GM18861 (cell line): Measurements from ENCODE around the gene NAPEPLD.
"Not testable (repeated sequence)": the region's sequence is repeated elsewhere in the genome, so short reads cannot be mapped to it uniquely, and the experiment has no call there.

ENCODE experiments used
- ATAC-seq: cut with Tn5 transposase; IDR thresholded peaks from one replicate; pipeline ENCODE4 v1.9.1; 2021; ENCODE audit not compliant: unreplicated experiment

Gene NAPEPLD

DNA sequence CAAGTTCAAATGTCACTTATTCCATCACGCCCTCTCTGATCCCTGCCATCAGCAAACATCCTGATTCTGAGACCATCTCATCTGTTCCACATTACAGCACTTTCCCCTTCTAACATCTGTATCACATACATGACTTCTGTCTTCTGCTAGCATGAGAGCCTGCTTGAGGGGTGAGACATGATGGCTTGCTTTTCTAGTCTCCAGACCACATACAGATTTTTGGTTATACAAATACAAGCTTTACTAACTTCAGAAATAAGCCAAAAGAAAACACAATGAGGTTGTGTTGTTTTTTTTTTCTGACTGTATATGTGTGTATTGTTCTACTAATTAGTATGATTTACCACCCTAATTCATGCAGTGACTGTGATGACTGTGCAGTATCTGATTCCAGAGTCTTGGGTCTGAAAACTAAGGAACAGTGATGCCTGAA is 34.3 kb downstream of the NAPEPLD start:
- ATAC-seq, result no peak

DNA sequence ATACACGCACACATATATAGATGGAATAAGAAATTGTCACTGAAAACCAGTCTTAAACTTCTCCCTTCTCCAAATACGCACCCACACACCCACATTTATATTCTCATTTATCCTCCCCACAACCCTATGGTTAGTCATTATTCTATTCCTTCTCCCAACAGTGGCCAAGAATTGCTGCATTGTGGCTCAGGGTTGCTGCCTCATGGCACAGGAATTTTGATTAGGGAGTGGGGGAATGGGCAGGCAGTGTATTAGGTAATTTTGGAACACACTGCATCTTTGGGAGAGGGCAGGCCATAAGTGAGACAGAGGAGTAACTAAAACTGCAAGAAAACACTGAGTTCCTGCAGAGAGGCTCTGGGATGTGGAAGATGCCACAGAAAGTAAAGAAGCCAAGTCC is 35.7 kb downstream of the NAPEPLD start:
- no peak for ATAC-seq

DNA sequence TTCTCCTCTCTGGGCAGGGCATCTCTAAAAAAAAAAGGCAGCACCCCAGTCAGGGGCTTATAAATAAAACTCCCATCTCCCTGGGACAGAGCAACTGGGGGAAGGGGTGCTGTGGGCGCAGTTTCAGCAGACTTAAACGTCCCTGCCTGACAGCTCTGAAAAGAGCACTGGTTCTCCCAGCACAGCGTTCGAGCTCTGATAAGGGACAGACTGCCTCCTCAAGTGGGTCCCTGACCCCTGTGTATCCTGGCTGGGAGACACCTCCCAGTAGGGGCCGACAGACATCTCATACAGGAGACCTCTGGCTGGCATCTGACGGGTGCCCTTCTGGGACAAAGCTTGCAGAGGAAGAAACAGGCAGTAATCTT is 42.2 kb downstream of the NAPEPLD start:
- ATAC-seq, result not testable (repeated sequence)

DNA sequence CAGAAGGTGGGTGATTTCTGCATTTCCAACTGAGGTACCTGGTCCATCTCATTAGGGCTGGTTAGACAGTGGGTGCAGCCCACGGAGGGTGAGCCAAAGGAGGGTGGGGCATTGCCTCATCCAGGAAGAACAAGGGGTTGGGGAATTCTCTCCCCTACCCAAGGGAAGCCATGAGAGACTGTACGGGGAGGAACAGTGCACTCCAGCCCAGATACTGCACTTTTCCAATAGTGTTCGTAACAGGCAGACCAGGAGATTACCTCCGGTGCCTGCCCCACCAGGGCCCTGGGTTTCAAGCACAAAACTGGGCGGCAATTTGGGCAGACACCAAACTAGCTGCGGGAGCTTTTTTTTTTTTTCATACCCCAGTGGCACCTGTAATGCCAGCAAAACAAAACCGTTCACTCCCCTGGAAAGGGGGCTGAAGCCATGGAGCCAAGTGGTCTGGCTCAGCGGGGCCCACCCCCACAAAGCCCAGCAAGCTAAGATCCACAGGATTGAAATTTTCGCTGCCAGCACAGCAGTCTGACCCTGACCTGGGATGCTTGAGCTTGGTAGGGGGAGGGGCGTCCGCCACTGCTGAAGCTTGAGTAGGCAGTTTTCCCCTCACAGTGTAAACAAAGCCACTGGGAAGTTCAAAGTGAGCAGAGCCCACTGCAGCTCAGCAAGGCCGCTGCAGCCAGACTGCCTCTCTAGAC is 42.7 kb downstream of the NAPEPLD start:
- ATAC-seq, result no peak

DNA sequence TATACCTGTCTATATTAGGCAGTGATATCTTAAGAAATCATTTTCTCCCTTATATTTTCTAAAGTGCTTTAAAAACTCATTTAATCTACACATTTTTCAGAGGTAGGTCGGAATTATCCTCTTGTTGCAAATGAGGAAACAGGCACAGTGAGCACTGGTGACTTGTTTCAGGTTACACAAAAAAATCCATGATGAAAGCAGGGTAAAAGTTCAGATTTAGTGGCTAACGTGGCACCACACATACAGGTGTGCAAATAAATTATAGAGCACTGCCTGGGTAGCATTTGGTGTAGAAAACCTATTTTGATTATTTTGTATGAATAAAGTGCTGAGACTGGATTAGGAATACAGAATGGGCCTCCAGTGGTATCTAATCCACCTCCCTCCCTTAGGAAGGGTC is 47.4 kb downstream of the NAPEPLD start:
- ATAC-seq, result no peak

DNA sequence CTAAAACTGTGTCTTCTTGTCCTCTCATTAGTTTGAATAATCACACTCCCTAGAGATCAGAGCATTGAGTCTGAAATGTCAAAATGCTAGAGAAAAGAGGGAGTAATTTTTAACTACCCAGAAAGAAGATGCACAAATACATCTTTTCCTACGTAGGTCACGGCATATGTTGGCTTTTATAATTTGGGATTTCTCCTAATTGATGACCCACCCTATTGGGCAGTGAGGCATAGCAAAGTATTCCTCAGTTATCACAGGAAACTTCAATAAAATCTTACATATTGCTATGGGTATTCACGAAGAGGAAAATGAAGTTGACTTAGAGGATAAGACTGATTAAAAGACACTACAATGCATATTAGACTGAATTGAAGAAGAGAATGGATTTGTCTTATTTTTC is 48.6 kb downstream of the NAPEPLD start:
- no peak for ATAC-seq

DNA sequence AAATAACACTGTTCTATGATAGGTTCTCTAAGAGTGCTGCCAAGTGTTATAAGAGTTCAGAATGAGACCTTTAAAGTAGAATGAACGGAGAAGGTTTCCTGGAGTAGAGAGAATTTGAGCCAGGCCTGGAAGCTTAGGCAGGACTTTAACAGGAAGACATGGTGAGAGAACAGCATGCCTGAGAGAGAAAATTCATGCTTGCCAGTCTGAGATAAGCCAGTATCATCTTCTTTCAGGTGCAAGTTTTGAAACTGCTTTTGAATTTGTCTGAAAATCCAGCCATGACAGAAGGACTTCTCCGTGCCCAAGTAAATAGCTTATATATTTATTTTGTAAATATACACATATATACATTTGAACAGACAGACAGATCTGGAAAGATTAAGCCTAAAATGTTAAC is 51.9 kb downstream of the NAPEPLD start:
- ATAC-seq, result no peak

DNA sequence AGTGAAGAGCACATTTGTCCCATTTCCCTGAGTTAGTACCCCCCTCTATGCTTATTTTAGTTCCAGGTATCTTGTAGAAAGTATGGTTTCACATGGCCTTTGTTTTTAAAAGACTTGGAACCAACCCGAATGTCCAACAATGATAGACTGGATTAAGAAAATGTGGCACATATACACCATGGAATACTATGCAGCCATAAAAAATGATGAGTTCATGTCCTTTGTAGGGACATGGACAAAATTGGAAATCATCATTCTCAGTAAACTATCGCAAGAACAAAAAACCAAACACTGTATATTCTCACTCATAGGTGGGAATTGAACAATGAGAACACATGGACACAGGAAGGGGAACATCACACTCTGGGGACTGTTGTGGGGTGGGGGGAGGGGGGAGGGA is 53.3 kb downstream of the NAPEPLD start:
- ATAC-seq, result not testable (repeated sequence)

DNA sequence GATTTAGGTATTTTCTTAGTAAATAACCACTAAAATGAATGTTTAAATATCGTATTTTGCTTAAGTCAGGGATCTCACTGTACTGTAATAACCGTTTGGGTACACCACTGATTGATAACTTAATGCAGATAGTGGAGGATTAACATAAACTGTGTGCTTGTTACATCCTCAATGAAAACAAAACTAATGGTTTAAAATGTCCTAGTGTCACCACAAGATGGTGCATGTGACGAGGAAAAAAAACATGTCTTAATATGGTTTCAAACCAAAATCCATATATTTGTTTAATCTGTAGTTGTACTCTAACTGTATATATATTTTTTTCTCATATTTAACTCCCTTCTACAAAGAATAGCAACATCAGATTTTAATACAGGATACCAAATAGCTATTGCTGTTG is 54.8 kb downstream of the NAPEPLD start:
- no peak for ATAC-seq

DNA sequence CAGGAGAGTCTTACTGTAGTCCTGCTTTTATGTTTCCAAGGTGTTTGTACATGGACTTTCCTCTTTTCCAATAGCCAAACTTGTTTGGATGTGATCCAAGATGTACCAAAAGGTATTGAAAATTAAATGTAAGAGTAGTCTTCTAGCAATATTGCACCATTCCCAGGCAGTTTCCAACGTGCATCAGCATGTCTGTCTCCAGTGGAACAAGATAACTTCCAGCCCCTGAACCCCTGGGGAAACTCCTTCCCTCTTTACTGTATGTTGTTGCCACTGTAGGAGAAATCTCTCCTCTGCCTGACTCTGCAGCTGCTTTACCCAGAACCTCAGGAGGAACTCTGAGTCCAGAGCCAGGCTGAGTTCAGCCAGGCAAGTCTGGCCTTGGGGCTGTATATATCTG is 55.5 kb downstream of the NAPEPLD start:
- ATAC-seq, result no peak

DNA sequence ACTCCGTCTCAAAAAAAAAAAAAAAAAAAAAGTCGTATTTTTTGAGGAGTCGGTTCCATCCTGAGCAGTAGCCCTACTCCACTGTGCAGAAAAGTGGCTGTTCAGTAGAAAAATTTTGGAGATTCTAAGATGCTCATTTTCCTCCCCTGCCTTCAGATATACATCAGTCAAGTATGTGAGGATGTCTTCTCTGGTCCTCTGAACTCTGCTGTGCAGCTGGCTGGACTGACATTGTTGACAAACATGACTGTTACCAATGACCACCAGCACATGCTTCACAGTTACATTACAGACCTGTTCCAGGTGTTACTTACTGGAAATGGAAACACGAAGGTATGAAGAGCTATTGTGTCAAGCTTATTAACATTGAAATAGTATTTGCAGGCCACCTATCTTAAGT is 56.6 kb downstream of the NAPEPLD start:
- not testable (repeated sequence) for ATAC-seq

DNA sequence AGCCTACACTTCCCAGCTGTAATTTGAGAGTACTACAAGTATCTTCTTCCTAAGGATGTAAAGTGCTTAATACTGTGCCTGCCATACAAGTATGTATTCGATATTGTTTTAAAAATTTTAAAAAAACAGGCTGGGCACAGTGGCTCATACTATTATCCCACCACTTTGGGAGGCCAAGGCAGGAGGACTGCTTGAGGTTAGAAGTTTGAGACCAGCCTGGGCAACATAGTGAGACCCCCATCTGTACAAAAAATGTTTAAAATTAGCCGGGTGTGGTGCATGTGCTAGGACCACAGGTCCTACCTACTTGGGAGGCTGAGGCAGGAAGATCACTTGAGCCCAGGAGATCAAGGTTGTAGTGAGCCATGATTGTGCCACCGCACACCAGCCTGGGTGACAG is 65.7 kb downstream of the NAPEPLD start:
- ATAC-seq, result no peak

DNA sequence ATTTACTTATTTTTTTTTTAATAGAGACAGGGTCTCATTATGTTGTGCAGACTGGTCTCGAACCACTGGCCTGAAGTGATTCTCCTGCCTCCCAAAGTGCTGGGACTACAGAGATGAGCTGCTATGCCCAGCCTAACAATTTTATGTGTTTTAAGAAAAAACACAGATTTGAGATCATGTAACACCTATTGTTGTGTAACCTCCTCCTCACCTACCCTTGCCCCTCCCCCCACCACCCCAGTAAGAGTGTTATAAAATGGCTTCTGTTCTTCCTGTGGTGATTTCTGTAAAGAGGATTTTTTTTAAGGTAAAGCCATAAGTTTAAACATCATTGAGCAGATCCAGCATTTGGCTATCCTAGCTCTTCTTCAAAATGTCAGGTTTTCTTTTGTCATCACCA is 66.4 kb downstream of the NAPEPLD start:
- no peak for ATAC-seq

DNA sequence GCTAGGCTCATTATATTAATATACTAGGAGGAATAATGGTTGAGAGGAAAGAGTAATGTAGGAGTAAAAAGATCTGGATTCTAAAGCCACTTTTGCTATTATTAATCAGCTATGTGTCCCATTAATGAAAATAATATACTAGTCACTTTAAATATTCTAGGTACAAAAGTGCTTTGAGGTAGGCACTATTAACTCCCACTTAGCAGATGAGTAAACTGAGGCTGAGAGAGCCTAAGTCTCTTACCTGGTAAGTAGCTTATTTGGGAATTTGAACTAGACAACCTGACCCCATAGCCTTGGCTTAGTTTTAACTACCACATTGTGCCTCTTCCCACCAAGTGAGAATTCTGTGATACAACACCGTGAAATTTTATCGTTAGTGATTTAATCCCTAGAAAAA is 68.0 kb downstream of the NAPEPLD start:
- ATAC-seq, result no peak

DNA sequence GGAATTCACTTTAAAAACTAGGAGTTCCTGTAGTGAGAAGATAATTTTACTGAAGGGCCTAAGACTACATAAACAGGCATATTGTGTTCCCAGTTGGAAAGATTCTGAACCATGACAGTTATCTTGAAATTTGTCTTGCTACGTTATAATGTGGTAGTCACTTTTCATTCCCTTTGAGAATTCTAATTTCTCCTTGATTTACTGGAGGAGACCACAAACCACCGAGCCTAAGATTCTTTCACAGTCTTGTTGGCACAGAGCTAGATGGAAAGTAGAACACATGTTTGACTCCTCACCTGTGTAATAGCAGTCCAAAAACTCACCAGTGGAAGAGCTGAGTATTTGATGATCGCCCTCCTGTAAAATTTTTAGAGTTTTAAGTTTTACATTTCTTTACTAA is 69.1 kb downstream of the NAPEPLD start:
- ATAC-seq, result no peak

DNA sequence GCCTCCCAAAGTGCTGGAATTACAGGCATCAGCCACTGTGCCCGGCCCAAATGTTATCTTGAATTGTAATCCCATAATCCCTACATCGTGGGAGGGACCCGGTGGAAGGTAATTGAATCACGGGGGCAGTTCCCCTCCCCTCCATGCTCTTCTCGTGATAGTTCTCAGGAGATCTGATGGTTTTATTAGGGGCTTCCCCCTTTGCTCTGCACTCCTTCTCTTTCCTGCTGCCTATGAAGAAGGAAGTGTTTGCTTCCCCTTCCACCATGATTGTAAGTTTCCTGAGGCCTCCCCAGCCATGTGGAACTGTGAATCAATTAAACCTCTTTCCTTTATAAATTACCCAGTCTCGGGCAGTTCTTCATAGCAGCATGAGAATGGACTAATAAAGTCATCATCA is 70.7 kb downstream of the NAPEPLD start:
- not testable (repeated sequence) for ATAC-seq

DNA sequence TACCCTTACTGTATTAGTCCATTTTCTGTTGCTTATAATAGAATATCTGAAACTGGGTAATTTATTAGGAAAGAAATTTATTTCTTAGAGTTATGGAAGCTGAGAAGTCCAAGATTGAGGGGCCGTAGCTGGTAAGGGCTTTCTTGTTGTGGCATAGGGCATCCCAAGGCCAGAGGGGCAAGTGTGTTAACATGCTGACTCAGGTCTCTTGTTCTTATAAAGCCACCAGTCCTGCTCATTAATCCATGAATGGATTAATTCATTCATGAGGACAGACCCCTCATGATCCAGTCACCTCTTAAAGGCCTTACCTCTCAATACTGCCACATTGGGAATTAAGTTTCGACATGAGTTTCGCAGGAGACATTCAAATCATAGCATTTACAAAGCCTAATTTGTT is 71.6 kb downstream of the NAPEPLD start:
- no peak for ATAC-seq

DNA sequence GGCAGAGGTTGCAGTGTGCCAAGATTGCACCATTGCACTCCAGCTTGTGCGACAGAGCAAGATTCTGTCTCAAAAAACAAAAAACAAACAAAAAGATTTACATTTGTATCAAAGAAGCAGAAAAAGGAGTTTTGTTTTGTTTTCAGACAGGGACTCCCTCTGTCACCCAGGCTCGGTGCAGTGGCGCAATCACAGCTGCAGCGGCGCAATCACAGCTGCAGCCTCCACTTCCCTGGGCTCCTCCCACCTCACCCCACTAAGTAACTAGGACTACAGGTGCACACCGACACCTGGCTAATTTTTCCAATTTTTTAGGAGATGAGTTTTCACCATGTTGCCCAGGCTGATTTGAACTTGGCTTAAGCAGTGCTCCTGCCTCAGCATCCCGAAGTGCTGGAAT is 72.1 kb downstream of the NAPEPLD start:
- ATAC-seq, result no peak

DNA sequence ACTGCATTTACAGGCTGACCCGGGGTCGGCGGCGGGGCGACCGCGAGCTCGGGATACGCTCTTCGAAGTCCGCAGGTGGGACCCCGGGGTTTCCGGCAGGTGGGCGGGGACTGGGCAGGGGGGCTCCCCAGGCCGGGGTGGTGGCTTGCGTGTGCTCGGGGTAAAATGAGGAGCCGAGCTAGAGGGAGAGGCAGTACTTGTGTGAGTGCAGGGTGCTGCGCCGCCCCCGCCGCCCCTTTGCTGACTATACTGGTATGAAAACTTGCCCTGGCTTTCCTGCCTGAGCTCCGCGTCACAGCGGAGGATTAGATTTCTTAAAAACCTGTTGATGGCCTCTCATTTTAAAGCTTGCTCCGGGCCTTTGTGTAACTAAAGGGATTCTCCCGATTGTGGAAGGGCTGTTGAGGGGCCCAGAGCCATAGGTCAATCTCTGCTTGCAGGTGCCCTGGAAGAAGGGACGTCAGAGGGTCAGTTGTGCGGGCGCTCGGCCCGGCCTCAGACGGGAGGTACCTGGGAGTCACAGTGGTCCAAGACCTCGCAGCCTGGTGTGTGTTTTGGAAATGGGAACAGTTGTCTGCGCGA is 73.5 kb downstream of the NAPEPLD start:
- ATAC-seq, result peak; percentile 32

DNA sequence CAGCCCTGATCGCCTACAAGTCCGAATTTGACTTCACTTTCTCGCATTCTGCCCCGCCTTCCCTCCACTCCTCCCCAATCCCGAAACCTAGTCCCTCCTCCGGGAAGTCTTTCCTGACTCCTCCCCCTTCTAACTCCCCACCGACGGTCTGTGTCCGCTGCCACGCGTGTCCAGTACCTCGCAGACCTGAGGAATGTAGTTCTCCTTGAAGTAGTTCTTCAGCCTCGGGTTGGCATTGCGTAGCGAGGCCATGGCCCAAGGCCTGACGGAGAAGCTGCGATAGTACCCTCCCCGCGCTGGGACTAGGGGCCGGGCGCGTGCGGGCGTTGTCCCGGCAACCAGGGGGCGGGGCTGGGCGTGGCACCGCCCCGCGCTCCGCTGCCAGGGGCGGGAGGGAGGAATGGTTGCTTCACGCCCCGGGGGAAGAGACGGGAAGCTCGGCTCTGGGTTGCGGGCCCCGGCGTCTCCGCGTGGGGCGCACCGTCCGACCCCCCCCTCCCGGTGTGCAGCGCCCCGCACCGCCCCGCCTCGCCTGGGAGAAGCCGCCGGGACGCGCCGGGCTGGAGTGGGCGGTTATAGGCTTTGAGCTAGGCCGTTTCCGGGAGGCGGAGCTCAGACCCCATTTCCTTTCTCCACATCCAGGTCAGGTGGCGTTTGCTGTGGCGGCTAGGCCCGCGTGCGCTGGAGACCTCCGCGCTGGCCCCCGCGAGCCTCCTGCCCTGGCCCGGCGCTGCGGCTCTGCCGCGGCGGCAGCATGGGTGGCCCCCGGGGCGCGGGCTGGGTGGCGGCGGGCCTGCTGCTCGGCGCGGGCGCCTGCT is 74.2 kb downstream of the NAPEPLD start, which contains the start of the genes ARMC10 and FBXL13:
TSS of gene ARMC10 (plus strand) at position 622 of the 818 bp plus-strand sequence. CDS start at position 755, 133 bp downstream.
TSS of gene FBXL13 (minus strand) at position 278 of the 818 bp plus-strand sequence.
- ATAC-seq, result peak; percentile 85

DNA sequence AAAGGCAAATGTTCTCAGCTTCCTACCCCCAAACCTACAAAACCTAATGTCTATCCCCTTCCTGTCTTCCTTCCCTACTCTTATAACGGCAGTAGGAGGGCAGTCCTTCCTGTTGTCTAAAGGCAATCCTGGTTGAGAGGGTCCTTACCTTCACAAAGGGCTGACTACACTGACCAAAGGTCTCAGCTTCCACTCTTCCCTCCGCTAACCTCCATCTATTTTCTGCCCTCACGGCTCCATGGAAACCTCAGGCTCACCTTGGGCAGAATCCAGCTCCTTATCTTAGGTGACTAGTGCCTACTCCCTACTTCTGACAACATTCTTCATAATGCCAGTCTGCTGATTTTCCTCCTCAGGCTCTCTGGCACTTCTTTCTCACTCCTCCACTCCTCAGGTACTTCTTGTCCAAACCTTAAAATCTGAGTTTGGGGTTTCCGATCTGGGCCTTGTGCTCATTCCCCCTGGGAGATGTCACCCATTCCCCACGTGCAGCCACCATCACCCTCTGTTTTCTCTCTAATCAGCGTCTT is 74.8 kb downstream of the NAPEPLD start:
- no peak for ATAC-seq

DNA sequence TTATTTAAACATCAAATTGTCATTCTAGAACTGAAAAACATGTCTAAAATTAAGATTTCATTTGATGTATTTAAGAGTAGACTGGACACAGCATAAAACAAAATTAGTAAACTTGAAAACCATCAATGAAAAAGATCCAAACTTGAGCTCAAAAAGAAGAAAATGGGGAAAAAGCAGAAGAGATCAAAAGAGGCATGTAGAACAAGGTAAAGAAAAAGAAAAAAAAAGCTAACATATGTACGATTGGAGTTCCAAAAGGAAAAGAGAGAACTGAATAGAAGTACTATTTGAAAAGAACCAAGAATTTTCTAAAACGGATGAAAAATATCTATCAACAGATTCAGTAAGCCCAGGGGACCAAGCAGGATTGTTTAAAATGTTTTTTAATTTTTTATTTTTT is 77.9 kb downstream of the NAPEPLD start:
- ATAC-seq, result no peak
